H1 (cell line): ENCODE data around the gene PGAM5.

Experiments used
- BACH1 ChIP-seq: IDR thresholded peaks from 2 replicates; pipeline ENCODE4 v1.6.1; 2012; ENCODE audit warnings: low read length, improper control_type of control experiment
- CHD2 ChIP-seq: IDR thresholded peaks from 2 replicates; pipeline ENCODE4 v1.6.1; 2012; ENCODE audit warnings: low read length, improper control_type of control experiment
- CREB1 ChIP-seq: IDR thresholded peaks from 2 replicates; pipeline ENCODE4 v1.6.1; 2012; ENCODE audit warnings: inconsistent platforms
- EZH2 ChIP-seq: fragments of 200-600 bp; sonication (generic); IDR thresholded peaks from 2 replicates; pipeline ENCODE4 v1.7.1; 2012; ENCODE audit warnings: low read depth, mild to moderate bottlenecking, moderate library complexity, low read length, inconsistent platforms; ENCODE audit not compliant: severe bottlenecking
- GTF2F1 ChIP-seq: IDR thresholded peaks from 2 replicates; pipeline ENCODE4 v1.6.1; 2012; ENCODE audit warnings: low read depth, low read length, improper control_type of control experiment, borderline replicate concordance
- POLR2A ChIP-seq, 2 experiments: IDR thresholded peaks; 1 replicate in 1 of 2; 2 replicates in 1 of 2; pipeline ENCODE4 v1.6.1; 2011; ENCODE audit warnings: low read depth in 2 of 2, low read length in 2 of 2, mild to moderate bottlenecking in 2 of 2; ENCODE audit errors: control extremely low read depth in 1 of 2
- POLR2AphosphoS5 ChIP-seq: IDR thresholded peaks from 2 replicates; pipeline ENCODE4 v1.6.1; 2011; ENCODE audit warnings: low read depth, low read length
- RBBP5 ChIP-seq: IDR thresholded peaks from 2 replicates; pipeline ENCODE4 v1.7.1; 2012; ENCODE audit warnings: low read depth, mild to moderate bottlenecking, inconsistent platforms, low read length, moderate library complexity, borderline replicate concordance
- SIX5 ChIP-seq: IDR thresholded peaks from 2 replicates; pipeline ENCODE4 v1.6.1; 2011; ENCODE audit warnings: mild to moderate bottlenecking, low read depth, low read length
- SRF ChIP-seq: IDR thresholded peaks from 2 replicates; pipeline ENCODE4 v1.6.1; 2011; ENCODE audit warnings: mild to moderate bottlenecking, low read depth, low read length, moderate library complexity
- TF ChIP-seq, protein P1 (sequence below): IDR thresholded peaks from 2 replicates; pipeline ENCODE4 v1.6.1; 2011; ENCODE audit warnings: low read depth, mild to moderate bottlenecking, low read length; ENCODE audit not compliant: insufficient read depth
- TF ChIP-seq, protein P2 (sequence below), 3 experiments: IDR thresholded peaks; 1 replicate in 2 of 3; 2 replicates in 1 of 3; pipeline versions ENCODE4 v1.5.1 to v1.6.1; 2011; ENCODE audit warnings: low read length in 3 of 3, mild to moderate bottlenecking in 3 of 3, inconsistent platforms in 2 of 3, low read depth in 1 of 3, moderate library complexity in 1 of 3; ENCODE audit not compliant: insufficient read depth in 1 of 3; ENCODE audit errors: control extremely low read depth in 1 of 3
- TF ChIP-seq, protein P3 (sequence below): IDR thresholded peaks from 2 replicates; pipeline ENCODE4 v1.6.1; 2012; ENCODE audit warnings: inconsistent platforms

DNA sequence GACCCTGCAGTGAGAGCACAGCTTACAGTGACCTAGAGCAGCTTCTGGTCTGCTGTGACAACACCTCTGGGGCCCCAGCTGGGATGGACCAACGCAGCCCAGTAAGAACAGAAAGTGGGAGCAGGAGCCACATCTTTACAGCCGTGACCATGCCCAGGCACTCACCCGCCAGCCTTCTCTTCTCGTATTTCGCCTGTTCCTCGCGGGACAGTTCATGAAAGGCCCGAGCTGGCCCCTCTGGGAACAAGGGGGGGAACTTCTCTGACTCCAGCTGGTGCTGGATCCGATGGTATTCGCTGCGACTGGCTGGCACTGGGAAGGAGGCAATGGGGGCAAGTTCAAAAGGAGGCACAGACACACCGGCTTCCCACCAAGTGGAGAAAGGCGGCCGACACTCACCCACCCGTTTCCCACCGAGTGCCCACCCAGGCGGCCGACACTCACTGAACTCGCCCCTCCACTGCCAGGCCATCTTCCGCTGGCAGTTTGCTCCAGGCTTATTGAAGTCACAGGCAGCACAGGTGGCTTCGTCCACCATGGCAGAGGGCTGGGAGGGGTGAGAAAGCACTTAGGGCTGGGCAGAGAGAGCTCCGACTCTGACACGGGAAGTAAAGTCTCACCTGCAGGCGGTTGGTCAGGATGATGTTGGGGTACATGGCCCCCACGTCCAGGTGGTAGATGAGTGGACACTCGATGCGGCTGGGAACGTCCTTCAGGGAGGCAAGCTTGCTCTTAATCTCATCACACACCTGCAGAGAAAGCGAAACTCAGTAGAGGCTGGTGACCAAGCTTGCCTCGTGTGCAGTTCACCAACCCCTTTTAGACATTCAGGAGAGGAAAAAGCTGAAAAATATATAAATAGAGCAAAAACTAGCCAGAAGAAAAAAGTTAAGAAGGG is 42.2 kb upstream of the PGAM5 start:
- TF ChIP-seq POLR2AphosphoS5 (no peak), CHD2 (no peak), GTF2F1 (no peak), SRF (no peak), EZH2 (no peak), BACH1 (no peak), SIX5 (no peak), POLR2A (IDR thresholded peaks at IDR 0.05; ENCODE audit: control extremely low read depth in 1 of 2, low read depth in 2 of 2, low read length in 2 of 2) (no peak), RBBP5 (no peak), CREB1 (no peak)
- TF ChIP-seq, protein P1, sequence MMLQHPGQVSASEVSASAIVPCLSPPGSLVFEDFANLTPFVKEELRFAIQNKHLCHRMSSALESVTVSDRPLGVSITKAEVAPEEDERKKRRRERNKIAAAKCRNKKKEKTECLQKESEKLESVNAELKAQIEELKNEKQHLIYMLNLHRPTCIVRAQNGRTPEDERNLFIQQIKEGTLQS = no peak
- TF ChIP-seq, protein P2, sequence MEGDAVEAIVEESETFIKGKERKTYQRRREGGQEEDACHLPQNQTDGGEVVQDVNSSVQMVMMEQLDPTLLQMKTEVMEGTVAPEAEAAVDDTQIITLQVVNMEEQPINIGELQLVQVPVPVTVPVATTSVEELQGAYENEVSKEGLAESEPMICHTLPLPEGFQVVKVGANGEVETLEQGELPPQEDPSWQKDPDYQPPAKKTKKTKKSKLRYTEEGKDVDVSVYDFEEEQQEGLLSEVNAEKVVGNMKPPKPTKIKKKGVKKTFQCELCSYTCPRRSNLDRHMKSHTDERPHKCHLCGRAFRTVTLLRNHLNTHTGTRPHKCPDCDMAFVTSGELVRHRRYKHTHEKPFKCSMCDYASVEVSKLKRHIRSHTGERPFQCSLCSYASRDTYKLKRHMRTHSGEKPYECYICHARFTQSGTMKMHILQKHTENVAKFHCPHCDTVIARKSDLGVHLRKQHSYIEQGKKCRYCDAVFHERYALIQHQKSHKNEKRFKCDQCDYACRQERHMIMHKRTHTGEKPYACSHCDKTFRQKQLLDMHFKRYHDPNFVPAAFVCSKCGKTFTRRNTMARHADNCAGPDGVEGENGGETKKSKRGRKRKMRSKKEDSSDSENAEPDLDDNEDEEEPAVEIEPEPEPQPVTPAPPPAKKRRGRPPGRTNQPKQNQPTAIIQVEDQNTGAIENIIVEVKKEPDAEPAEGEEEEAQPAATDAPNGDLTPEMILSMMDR (IDR thresholded peaks at IDR 0.05; ENCODE audit: control extremely low read depth in 1 of 3, insufficient read depth in 1 of 3, low read depth in 1 of 3, low read length in 3 of 3) = no peak
- TF ChIP-seq, protein P3, sequence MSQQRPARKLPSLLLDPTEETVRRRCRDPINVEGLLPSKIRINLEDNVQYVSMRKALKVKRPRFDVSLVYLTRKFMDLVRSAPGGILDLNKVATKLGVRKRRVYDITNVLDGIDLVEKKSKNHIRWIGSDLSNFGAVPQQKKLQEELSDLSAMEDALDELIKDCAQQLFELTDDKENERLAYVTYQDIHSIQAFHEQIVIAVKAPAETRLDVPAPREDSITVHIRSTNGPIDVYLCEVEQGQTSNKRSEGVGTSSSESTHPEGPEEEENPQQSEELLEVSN = no peak
